GM18517 (cell line): Measurements from ENCODE around the gene FBXO41.
"Not testable (repeated sequence)": the region's sequence is repeated elsewhere in the genome, so short reads cannot be mapped to it uniquely, and the experiment has no call there.

Experiments used
- ATAC-seq: cut with Tn5 transposase; IDR thresholded peaks from one replicate; pipeline ENCODE4 v1.9.1; 2021; ENCODE audit warnings: mild to moderate bottlenecking, moderate library complexity; ENCODE audit not compliant: unreplicated experiment

Gene FBXO41

DNA sequence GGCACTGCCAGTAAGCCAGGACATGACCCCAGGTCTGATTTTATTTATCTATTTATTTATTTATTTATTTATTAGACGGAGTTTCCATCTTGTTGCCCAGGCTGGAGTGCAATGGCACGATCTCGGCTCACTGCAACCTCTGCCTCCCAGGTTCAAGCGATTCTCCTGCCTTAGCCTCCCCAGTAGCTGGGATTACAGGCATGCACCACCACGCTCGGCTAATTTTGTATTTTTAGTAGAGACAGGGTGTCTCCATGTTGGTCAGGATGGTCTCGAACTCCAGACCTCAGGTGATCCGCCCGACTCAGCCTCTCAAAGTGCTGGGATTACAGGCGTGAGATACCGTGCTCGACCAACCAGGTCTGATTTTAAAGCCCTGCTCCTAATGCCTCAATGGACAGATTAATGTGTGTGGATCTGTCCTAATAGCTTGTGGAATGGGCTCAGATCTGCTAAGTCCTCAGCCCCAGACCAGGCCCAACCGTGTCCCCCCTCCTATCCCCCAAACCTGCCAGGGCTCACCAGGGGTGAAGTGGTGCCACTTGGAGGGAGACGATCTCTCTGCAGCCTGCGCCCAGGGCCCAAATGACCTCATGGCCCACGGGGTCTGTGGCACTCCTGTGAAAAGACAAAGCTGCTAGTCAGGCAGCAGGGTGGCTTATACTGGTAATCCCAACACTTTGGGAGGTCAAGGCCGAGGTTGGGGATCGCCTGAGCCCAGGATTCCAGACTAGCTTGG lies 21.4 kb downstream of the FBXO41 start:
- not testable (repeated sequence) for ATAC-seq

DNA sequence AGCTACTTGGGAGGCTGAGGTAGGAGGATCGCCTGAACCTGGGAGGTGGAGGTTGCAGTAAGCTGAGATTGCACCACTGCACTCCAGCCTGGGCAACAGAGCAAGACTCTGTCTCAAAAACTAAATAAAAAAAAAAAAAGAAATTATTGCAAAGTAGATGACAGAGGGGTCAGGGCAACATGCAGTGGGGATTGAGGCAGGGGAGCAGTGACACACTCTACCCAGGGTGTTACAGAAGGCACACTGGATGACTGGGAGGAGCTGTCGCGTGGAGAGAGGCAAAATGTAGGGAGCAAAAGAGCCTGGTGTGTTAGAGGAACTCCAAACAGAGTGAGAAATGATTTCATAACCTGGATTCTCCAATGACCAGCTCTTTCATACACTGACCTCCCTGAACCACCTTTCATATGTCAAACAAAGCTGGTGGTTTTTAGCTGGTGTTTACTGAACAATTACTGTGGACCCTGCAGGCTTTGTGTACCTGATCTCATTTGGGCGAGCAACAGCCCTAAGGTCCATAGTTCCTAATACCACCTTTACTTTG lies 22.1 kb downstream of the FBXO41 start:
- ATAC-seq = no peak

DNA sequence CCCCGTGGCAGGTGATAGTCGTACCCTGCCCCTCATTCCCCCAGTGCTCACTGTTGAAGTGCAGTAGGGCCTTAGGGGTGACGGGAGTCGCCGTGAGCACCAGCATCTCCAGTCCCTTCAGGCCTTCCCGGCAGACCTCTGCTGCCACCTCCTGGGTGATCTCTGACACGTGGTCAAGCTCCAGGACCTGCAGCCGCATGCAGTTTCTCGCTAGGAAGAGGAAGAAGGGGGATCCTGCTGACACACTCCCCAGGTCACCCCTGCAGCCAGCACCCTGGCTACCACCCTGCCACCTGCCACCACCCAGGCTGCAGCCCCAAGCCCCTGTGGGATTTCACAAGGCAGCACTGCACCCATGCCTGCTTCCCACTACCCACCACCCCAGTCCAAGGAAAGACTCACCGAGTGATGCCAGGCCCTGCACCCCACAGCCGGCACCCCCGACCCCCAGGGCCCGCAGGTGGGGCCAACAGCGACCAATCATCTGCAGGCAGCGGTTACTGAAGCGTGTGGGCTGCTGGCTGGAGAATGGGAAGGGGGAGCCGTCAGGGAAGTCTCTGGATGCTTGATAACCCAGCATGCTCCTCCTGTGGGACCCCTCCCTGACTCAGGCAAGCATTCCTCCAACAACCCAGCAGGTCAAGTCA lies 23.8 kb downstream of the FBXO41 start:
- no peak for ATAC-seq

DNA sequence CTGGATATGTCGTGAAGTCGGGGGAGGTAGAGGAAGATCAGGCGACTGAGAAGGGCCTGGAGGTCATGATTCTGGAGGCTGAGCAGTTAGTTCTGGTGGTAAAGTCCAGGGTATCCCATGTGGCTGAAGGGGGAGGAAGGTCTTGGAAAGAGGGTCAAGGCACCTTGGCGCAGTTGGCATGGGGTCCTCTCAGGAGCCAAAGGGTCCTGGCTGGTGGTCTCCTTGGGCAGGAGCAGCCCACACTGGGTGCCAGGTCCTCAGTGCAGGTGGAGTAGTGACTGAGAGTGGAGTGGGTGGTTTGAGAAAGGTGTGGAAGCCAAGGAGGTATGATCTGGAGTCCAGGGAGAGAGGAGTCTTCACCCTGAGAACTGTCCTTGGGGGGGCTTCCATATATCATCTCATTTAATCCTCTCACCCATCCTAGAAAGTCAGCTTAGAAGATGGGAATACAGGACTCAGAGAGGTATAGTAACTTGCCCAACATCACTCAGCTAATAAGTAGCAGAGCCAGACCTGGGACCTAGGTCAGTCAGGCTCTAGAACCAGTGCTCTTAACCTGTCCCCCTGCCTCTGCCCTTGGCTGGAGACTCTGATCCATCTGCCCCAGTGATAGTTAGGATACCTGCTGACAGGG lies 24.5 kb downstream of the FBXO41 start:
- no peak for ATAC-seq

DNA sequence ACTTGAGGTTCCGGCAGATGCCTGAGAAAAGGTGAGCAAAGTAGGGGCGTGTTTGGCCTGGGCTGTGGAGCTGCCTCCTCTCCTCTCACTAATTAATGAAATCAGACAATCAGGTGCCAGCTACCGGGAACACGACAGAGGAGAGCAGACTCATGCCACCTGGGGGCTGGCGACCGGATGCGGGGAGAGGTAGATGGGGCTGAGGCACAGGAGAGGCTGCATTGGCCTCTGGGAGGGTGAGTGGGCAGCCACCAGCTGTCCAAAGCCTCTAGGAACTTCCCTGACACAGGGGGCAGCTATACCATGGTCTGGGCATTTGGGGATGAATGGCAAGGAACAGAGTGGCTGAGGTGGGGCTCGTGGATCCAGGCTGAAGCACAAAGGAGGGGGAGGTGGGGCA lies 25.0 kb downstream of the FBXO41 start:
- no peak for ATAC-seq

DNA sequence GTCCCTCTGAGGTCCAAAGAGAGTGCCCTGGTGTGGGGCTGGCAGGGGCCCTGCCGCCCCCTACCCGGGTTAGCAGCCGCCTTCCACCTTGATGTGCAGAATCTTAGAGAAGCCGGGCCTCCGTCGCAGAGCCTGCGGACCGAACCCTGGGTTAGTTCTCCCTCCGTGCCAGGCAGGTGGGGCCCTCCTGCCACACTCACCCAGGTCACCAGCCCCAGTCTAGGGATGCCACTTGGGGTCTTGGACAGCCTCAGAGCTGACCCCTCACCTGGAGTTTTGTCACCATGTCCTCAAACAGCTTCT lies 25.4 kb downstream of the FBXO41 start:
- no peak for ATAC-seq

DNA sequence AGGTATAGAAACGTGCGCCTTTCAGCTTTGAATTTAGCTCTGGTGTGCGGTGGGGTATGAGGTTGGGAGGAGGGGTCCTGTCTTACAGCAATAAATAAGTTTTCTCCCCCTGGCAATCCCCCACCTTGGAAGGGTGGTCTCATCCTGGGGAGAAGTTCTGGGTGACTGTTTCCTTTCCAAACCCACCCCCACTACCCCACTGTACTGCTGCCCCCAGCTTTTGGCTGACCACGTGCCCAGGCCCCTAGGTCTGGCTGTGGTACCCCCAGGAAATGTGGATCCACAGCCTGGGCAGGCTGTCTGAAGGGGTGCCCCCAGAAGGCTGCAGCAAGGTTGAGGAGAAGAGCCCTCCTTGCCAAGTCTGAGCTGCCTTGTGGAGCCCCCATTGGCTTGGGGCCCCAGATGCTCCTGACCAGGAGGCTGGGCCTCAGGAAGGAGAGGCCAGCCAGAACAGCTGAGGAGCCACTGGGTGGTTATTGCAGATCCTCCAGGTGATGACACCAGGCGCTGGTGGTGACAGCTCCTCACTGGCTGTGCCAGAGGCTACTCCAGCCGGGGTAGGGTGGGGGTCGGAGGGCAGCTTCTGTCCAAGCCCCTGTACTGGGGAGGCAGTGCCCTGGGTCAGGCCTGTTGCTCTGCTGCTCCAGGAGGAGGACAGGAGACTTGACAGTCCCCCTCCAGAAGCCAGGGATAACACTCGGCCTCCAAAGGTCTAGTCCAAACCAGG lies 25.9 kb downstream of the FBXO41 start:
- ATAC-seq = no peak

DNA sequence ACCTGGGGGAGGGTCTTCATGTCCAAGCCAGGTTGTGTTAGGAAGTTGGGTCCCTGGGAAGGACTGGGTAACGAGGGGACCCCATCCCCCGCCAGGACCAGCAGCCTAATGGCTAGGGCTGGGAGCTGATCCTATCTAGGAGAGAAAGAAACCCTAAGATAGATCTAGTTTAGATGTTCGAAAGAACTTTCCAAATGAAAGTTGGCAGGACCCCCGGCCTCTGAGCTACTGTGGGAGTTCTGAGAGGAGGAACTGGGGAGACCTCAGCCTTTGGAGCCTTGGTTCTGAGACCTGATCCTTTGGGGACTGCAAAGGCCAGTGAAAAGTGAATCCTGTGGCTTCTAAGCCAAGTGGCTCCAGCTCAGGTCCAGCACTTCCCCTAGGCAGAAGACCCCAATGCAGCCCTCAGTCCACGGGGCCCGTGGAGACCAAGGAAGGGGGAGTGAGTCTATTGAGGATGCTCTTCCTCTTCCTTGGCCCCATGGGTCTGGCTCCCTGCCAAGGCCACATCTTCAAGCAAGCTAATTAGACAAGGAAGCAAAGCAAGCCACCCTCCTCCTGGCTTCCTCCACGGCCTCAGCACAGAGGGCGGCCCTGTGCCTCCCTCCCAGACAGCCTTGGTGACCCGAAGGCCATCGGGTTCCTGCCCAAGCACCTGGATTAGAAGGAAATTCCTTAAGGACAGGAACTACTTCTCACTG lies 26.7 kb downstream of the FBXO41 start:
- no peak for ATAC-seq

DNA sequence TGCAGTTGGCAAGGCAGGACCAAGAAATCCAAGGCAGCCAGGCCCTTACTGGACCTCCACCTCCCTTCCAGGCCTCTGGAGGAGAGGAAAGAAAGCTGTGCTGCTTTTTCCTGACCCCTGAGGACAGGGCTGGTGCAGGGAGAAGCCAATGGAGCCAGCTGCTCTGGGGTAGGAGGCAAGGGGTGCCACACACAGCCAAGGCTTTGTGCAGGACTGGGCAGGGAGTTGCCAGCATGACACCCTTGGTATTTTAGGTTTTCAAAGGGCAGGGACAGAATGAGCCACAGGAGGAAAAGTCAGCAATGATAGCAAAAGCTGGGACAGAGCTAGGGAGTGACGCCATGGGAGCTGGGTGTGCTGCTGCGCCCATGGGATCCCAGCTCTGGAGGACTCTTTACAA lies 27.3 kb downstream of the FBXO41 start:
- ATAC-seq = no peak

DNA sequence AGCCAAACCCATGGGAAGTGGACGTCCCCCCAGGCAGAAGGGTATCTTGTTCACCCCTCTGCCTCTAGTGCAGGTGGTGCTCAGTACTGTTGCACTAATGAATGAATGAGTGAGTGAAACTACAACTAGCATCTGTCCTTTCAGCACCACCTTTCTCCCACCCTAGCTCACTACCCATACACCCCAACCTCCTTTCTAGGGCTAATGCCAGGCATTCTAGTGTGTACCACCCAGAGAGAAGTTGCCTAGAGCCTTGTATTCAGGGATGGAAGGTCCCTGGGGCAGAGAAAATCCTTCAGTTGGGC lies 27.7 kb downstream of the FBXO41 start:
- ATAC-seq = no peak

DNA sequence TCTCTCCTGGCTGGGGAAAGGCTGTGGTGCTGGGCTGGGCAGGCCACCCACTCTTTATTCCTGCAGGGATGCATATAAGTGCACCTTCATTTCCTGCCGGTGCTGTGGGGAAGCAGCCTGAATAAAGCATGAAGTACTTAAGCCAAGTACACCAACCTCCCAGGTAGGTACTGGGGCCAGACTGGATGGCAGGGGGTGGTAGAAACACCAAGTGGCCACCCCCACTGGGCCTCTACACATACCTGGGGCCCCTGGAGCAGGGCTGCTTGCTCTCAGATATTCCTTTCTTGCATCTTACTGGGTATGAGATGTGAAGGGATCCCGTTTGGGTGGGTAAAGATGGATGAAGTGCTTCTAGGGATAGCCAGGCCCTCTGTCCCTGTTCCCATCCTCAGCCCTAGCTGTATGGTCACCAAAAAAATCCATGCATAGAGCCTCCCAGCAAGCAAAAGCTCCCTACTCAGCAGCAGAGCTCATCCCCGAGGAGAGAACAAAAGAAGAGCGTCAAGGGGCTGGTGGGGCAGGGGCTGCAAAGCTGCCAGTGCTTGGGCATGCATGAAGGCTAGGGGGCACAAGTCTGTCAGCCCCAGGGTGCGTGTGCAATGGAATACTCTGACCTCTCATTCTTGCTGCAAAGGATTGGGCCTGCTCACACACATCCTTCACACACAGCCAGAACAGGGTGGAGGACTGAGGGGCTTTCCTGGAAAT lies 28.2 kb downstream of the FBXO41 start:
- no peak for ATAC-seq

DNA sequence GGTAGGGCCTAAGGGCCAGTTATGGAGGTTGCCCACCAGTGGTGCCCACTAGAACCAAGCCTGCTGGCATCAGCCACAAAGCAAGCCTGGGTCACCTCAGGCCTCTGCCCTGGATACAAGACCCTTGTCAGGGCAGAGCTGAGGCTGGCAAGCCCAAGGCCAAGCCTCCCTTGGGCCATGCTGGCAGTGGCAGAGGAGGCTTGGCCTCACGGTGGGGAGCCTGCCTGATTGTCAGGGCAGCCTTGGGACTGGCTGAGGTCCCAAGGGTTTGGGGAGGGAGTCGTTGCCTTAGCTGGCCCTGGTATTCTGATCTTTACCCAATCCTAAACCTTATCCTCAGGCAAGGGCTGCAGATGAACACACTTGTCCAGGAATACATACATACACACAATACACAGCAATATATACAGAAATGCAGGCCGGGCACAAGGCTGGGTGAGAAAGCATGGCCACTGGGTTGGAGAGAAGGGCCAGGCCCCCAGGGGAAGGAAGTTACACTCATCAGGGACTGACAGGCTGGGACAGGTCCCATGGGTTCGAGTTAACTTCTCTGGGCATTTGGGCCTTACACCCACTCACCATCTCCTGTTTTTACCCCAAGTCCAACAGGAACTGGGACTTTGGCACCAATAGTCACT lies 29.2 kb downstream of the FBXO41 start:
- no peak for ATAC-seq

DNA sequence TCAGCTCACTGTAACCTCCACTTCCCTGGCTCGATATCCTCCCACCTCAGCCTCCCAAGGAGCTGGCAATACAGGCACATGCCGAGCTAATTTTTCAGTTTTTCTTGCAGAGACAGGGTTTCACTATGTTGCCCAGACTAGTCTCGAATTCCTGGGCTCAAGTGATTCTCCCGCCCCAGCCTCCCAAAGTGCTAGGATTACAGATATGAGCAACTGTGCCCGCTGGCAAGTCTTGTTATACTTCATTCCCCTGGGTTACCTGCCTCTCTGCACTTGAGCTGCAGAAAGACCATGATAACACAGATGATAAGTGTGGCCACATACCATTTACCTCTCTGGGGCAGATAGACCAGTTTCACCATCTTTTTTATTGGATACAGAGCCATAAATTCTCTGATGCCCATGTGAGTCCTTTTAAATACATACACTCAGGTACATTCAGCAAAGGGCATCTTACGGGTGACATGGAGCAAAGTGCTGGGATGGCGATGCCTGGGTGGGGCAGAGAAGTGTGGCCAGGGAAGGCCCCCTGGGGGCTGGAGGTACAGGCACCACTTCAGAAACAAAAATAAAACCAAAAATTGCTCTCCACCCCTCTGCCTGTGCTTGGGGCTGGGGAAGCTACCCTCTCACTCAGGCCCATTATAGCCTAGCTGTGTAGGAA lies 29.8 kb downstream of the FBXO41 start:
- no peak for ATAC-seq

DNA sequence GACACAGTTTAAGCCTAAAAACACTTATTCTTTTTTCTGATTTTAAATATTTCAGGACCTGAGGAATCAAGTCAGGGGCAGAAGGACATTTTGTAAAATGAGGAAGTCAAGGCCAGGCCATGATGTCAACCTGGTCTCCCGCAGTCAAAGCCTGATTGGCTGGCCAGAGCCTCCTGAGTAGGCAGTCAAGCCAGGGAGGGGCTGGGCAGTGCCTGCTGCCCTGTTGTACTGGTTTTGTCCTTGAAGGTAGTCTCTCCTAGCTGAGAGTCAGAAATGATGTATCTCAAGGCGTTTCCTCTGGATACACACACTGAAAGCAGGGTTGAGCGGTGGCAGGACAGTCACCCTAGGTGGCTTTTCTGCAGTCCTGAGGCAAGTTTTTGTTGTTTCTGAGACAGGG lies 30.4 kb downstream of the FBXO41 start:
- ATAC-seq = no peak

DNA sequence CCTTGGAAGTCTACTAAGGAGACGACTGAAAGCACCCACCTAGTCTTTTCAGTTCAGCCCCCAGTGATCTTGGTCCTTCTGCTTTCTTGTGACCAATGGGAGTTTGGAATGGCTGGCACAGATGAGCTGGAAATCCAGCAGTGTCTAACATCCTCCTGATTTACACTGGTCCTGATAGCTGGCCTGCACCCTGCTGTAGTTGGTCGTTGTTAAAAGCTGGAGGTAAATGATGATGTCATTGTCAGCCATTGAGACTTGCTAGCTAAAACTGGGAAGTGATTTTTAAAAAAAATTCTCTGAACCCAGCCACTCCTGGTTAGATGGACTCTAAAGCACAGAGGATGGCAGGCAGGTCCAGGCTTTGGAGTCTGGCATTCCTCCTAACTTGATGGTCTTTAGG lies 30.9 kb downstream of the FBXO41 start:
- no peak for ATAC-seq

DNA sequence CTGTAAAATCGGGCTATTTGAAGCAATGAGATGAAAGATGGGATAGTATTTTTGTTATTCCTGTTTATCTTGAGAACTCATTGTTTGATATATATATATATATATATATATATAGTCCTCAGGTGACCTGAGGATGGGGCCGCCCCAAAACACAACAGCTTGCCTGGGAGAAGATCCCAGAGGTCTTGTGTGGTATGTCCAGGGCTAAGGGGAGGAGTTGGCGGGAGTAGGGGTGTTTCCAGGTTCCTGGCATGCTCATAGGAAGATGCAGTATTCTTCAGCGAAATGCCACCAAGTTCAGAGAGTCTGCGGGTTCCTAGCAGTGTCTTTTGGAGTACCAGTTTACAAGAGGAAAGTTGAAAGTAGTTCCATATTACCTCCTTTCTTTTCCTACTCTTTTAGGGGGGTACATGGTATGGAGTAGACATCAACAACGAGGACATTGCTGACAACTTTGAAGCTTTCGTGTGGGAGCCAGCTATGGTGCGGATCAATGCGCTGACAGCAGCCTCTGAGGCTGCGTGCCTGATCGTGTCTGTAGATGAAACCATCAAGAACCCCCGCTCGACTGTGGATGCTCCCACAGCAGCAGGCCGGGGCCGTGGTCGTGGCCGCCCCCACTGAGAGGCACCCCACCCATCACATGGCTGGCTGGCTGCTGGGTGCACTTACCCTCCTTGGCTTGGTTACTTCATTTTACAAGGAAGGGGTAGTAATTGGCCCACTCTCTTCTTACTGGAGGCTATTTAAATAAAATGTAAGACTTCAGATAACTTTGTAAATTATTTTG lies 31.8 kb downstream of the FBXO41 start:
- no peak for ATAC-seq

DNA sequence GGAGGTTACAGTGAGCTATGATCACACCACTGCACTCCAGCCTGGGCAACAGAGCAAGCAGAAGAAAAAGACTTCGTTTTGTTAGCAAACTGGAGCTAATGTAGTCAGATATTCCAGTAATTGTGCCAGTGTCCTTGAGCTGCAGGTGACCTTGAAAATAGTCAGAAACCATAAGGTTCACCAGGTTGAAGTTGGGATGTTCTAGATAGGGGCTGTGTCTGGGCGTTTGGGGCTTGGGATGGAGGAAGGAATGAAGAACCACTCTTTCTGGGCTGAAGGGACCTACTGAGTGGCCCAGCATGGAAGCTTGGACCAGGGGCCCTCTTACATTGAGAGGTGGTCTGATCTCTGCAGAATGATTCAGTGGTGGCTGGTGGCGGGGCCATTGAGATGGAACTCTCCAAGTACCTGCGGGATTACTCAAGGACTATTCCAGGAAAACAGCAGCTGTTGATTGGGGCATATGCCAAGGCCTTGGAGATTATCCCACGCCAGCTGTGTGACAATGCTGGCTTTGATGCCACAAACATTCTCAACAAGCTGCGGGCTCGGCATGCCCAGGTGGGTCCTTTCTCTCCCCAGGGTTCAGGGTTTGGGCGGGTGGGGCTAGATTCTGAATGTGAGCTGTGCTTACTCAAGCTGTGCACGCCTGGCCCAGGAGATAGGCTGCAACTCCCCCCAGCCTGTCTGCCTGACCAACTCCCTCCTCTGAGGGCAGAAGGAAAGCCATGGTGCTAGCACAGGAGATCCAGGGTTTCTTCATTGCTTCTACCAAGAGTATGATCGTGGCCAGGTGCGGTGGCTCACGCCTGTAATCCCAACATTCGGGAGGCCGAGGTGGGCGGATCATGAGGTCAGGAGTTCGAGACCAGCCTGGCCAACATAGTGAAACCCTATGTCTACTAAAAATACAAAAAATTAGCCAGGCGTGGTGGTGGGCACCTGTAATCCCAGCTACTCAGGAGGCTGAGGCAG lies 33.1 kb downstream of the FBXO41 start:
- no peak for ATAC-seq

DNA sequence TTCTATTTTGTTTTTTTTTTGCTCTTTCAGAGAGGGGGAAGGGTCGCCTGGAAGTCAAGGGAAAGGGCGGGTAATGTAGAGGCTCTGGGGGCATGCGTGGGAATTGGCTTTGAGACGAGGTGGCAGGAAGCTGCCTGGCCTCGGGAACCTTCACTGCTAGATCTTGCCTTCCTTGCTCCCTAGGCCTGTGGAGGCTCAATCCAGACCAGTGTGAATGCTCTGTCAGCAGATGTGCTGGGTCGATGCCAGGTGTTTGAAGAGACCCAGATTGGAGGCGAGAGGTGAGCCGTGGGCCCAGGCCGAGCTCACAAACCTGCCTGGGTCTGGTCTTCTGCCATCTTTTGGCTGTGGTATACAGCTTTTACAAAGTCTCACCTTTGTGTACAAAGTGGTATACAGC lies 34.6 kb downstream of the FBXO41 start:
- no peak for ATAC-seq
